Measurements from ENCODE around the gene ITIH3.

The ITIH3 gene

GRCh38 chr3:52787672-52788625 lies 6.6 kb upstream of the ITIH3 start:
- no peaks in the 10 kb centered on the region for H3K9me3 Mint-ChIP-seq
- no peak overlapping the region for H3K27ac Mint-ChIP-seq
- H3K4me3 Mint-ChIP-seq, result no peak overlapping the region
- H3K36me3 Mint-ChIP-seq (ENCODE audit: low read depth), result no peaks in the 10 kb centered on the region
- no peaks in the 10 kb centered on the region for H3K27me3 Mint-ChIP-seq
- H3K4me1 Mint-ChIP-seq (ENCODE audit: low read depth), result no peaks in the 10 kb centered on the region

GRCh38 chr3:52788890-52789745 lies 5.5 kb upstream of the ITIH3 start:
- H3K4me1 Mint-ChIP-seq (ENCODE audit: low read depth), result no peaks in the 10 kb centered on the region
- H3K27ac Mint-ChIP-seq, result no peak overlapping the region
- no peaks in the 10 kb centered on the region for H3K36me3 Mint-ChIP-seq (ENCODE audit: low read depth)
- no peaks in the 10 kb centered on the region for H3K9me3 Mint-ChIP-seq
- no peaks in the 10 kb centered on the region for H3K27me3 Mint-ChIP-seq
- no peak overlapping the region for H3K4me3 Mint-ChIP-seq

GRCh38 chr3:52789746-52790040 lies 4.9 kb upstream of the ITIH3 start:
- Mint-ChIP-seq H3K27me3 (no peaks in the 10 kb centered on the region), H3K4me3 (no peak overlapping the region), H3K36me3 (ENCODE audit: low read depth) (no peaks in the 10 kb centered on the region)

GRCh38 chr3:52790337-52790736 lies 4.3 kb upstream of the ITIH3 start:
- Mint-ChIP-seq H3K27me3 (no peaks in the 10 kb centered on the region), H3K36me3 (ENCODE audit: low read depth) (no peaks in the 10 kb centered on the region), H3K27ac (no peak overlapping the region), H3K4me1 (ENCODE audit: low read depth) (no peaks in the 10 kb centered on the region), H3K9me3 (no peaks in the 10 kb centered on the region), H3K4me3 (no peak overlapping the region)

More at GRCh38 chr3:52789746-52790040, 4.9 kb upstream of the ITIH3 start:
- no peak overlapping the region for H3K27ac Mint-ChIP-seq
- no peaks in the 10 kb centered on the region for H3K9me3 Mint-ChIP-seq
- no peaks in the 10 kb centered on the region for H3K4me1 Mint-ChIP-seq (ENCODE audit: low read depth)

- no peak overlapping the region for H3K4me3 Mint-ChIP-seq
- H3K4me1 Mint-ChIP-seq (ENCODE audit: low read depth), result no peaks in the 10 kb centered on the region
- H3K36me3 Mint-ChIP-seq (ENCODE audit: low read depth), result no peaks in the 10 kb centered on the region
- no peaks in the 10 kb centered on the region for H3K27me3 Mint-ChIP-seq
- H3K9me3 Mint-ChIP-seq, result no peaks in the 10 kb centered on the region
- H3K27ac Mint-ChIP-seq, result no peak overlapping the region
Measured at GRCh38 chr3:52790741-52791140, 3.9 kb upstream of the ITIH3 start.

GRCh38 chr3:52791366-52791765 lies 3.2 kb upstream of the ITIH3 start:
- Mint-ChIP-seq H3K4me1 (ENCODE audit: low read depth) (no peaks in the 10 kb centered on the region), H3K9me3 (no peaks in the 10 kb centered on the region)

GRCh38 chr3:52791928-52792327 lies 2.7 kb upstream of the ITIH3 start:
- H3K27me3 Mint-ChIP-seq, result no peaks in the 10 kb centered on the region
- no peak overlapping the region for H3K27ac Mint-ChIP-seq
- no peaks in the 10 kb centered on the region for H3K36me3 Mint-ChIP-seq (ENCODE audit: low read depth)
- no peak overlapping the region for H3K4me3 Mint-ChIP-seq
- H3K9me3 Mint-ChIP-seq, result no peaks in the 10 kb centered on the region
- H3K4me1 Mint-ChIP-seq (ENCODE audit: low read depth), result no peaks in the 10 kb centered on the region

More at GRCh38 chr3:52791366-52791765, 3.2 kb upstream of the ITIH3 start:
- H3K4me3 Mint-ChIP-seq, result no peak overlapping the region
- H3K27ac Mint-ChIP-seq, result no peak overlapping the region
- no peaks in the 10 kb centered on the region for H3K36me3 Mint-ChIP-seq (ENCODE audit: low read depth)
- no peaks in the 10 kb centered on the region for H3K27me3 Mint-ChIP-seq

- Mint-ChIP-seq H3K4me1 (ENCODE audit: low read depth) (no peaks in the 10 kb centered on the region), H3K4me3 (no peak overlapping the region), H3K27ac (no peak overlapping the region), H3K9me3 (no peaks in the 10 kb centered on the region), H3K27me3 (no peaks in the 10 kb centered on the region), H3K36me3 (ENCODE audit: low read depth) (no peaks in the 10 kb centered on the region)
Measured at GRCh38 chr3:52792413-52792812, 2.2 kb upstream of the ITIH3 start.

GRCh38 chr3:52792961-52793695 lies 1.5 kb upstream of the ITIH3 start:
- Mint-ChIP-seq H3K4me1 (ENCODE audit: low read depth) (no peaks in the 10 kb centered on the region), H3K4me3 (no peak overlapping the region), H3K9me3 (no peaks in the 10 kb centered on the region), H3K36me3 (ENCODE audit: low read depth) (no peaks in the 10 kb centered on the region), H3K27me3 (no peaks in the 10 kb centered on the region), H3K27ac (no peak overlapping the region)

GRCh38 chr3:52793702-52794611 lies 639 bp upstream of the ITIH3 start:
- Mint-ChIP-seq H3K27ac (no peak overlapping the region), H3K27me3 (no peaks in the 10 kb centered on the region), H3K36me3 (ENCODE audit: low read depth) (no peaks in the 10 kb centered on the region), H3K4me3 (no peak overlapping the region), H3K4me1 (ENCODE audit: low read depth) (no peaks in the 10 kb centered on the region), H3K9me3 (no peaks in the 10 kb centered on the region)

- no peaks in the 10 kb centered on the region for H3K4me1 Mint-ChIP-seq (ENCODE audit: low read depth)
- no peak overlapping the region for H3K4me3 Mint-ChIP-seq
- H3K9me3 Mint-ChIP-seq, result no peaks in the 10 kb centered on the region
- no peaks in the 10 kb centered on the region for H3K36me3 Mint-ChIP-seq (ENCODE audit: low read depth)
- no peaks in the 10 kb centered on the region for H3K27me3 Mint-ChIP-seq
- H3K27ac Mint-ChIP-seq, result no peak overlapping the region
Measured at GRCh38 chr3:52795298-52795900, 803 bp downstream of the ITIH3 start.

- Mint-ChIP-seq H3K27ac (no peak overlapping the region), H3K27me3 (no peaks in the 10 kb centered on the region), H3K4me1 (ENCODE audit: low read depth) (no peaks in the 10 kb centered on the region), H3K9me3 (no peaks in the 10 kb centered on the region), H3K36me3 (ENCODE audit: low read depth) (no peaks in the 10 kb centered on the region), H3K4me3 (no peak overlapping the region)
Measured at GRCh38 chr3:52796411-52796810, 1.8 kb downstream of the ITIH3 start.

GRCh38 chr3:52798376-52798977 lies 3.9 kb downstream of the ITIH3 start:
- no peaks in the 10 kb centered on the region for H3K27me3 Mint-ChIP-seq
- no peak overlapping the region for H3K27ac Mint-ChIP-seq
- no peaks in the 10 kb centered on the region for H3K36me3 Mint-ChIP-seq (ENCODE audit: low read depth)
- no peaks in the 10 kb centered on the region for H3K4me1 Mint-ChIP-seq (ENCODE audit: low read depth)
- H3K9me3 Mint-ChIP-seq, result no peaks in the 10 kb centered on the region
- no peak overlapping the region for H3K4me3 Mint-ChIP-seq
